ENCODE data around the gene CENPH. TPM values are rescaled to one million over a fixed set of nuclear protein-coding genes. Genes with fewer than 3 reads are reported as not detected.

CENPH gene
- total and polyA plus RNA-seq, 2 of the 8 experiments (the other 6 are each of a cell fraction or from before 2014, with no cell fraction given): 69.0 to 82.8 TPM

DNA sequence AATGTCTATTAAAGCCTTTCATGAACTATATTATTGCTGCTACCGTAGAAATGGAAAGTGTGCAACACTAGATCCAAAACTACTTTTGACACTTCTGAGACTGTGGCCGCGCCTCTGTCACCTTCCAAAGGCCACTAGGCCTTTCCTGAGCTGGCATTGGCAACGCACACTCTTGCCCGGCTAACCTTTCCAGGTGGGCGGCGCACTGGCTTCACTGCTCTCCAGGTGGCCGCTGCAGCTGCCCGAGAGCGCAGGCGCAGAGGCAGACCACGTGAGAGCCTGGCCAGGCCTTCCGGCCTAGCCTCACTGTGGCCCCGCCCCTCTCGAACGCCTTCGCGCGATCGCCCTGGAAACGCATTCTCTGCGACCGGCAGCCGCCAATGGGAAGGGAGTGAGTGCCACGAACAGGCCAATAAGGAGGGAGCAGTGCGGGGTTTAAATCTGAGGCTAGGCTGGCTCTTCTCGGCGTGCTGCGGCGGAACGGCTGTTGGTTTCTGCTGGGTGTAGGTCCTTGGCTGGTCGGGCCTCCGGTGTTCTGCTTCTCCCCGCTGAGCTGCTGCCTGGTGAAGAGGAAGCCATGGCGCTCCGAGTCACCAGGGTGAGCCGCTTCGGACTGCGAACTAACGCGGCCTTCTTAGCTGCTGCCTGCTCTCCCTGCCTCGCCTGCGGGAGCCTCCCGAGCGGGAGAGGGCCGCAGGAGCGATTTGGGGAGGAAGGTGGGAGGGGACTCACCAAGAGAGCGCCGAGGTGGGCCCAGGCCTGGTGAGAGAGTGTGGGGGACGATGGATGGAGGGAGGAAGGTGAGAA, 22.5 kb upstream of the CENPH start, which contains the start of gene CCNB1 (continued):
- TF ChIP-seq ASH2L (IDR thresholded peaks at IDR 0.05; ENCODE audit: low read length): peak; percentile 95
- no peak for TF ChIP-seq BCL11A (IDR thresholded peaks at IDR 0.05; ENCODE audit: low read depth in 2 of 2, low read length in 2 of 2)
- peak; percentile 68 for TF ChIP-seq NRF1 (IDR thresholded peaks at IDR 0.05; ENCODE audit: low read depth, low read length)
- TF ChIP-seq SP2 (IDR thresholded peaks at IDR 0.05; ENCODE audit: low read length): no peak
- no peak for TF ChIP-seq CBX8 (IDR thresholded peaks at IDR 0.05; ENCODE audit: borderline replicate concordance, low read depth, low read length)
- no peak for TF ChIP-seq SUZ12 (IDR thresholded peaks at IDR 0.05; ENCODE audit: low read length)

Data from H1 (cell line).